NB4 (cell line): ENCODE results near the gene NKD1.

ENCODE experiments used
- CTCF ChIP-seq: IDR thresholded peaks from one replicate; pipeline ENCODE4 v1.5.1; 2012; ENCODE audit warnings: low read depth, low read length
- MAX ChIP-seq: IDR thresholded peaks from 2 replicates; pipeline ENCODE4 v1.6.1; 2011; ENCODE audit warnings: low read depth, low read length
- POLR2A ChIP-seq: IDR thresholded peaks from 2 replicates; pipeline ENCODE4 v1.6.1; 2011; ENCODE audit warnings: mild to moderate bottlenecking; ENCODE audit not compliant: insufficient read length; ENCODE audit errors: extremely low read depth

GRCh38 chr16:50546125-50546524 lies 2.1 kb upstream of the NKD1 start:
- TF ChIP-seq CTCF (no peak), POLR2A (no peak), MAX (no peak)
